HuH-7 (cell line): ENCODE results near the gene EHD1.

Source experiments
- DNase-seq: peaks from one replicate; pipeline ENCODE4 v3.0.0; 2011; ENCODE audit warnings: low spot score

EHD1 gene

GRCh38 chr11:64890522-64890939 lies 12.1 kb upstream of the EHD1 start:
- DNase-seq = no peak

- no peak for DNase-seq
Observed at GRCh38 chr11:64888729-64889511, 10.5 kb upstream of the EHD1 start.

- DNase-seq = no peak
Observed at GRCh38 chr11:64888406-64888728, 9.9 kb upstream of the EHD1 start.

GRCh38 chr11:64887757-64888405 lies 9.5 kb upstream of the EHD1 start:
- DNase-seq = peak; percentile 59

- DNase-seq = no peak
Observed at GRCh38 chr11:64887234-64887756, 8.9 kb upstream of the EHD1 start.

- no peak for DNase-seq
Observed at GRCh38 chr11:64885367-64886286, 7.2 kb upstream of the EHD1 start.

- no peak for DNase-seq
Observed at GRCh38 chr11:64884019-64884418, 5.6 kb upstream of the EHD1 start.

GRCh38 chr11:64883575-64883974 lies 5.2 kb upstream of the EHD1 start:
- no peak for DNase-seq

- no peak for DNase-seq
Observed at GRCh38 chr11:64882243-64882642, 3.8 kb upstream of the EHD1 start.

- DNase-seq = no peak
Observed at GRCh38 chr11:64881476-64881875, 3.1 kb upstream of the EHD1 start.

GRCh38 chr11:64880240-64881001 lies 2.0 kb upstream of the EHD1 start:
- no peak for DNase-seq

- no peak for DNase-seq
Observed at GRCh38 chr11:64879244-64879900, 951 bp upstream of the EHD1 start.

GRCh38 chr11:64878223-64878493 lies 263 bp downstream of the EHD1 start:
- DNase-seq = no peak

GRCh38 chr11:64877390-64878222 lies 815 bp downstream of the EHD1 start:
- DNase-seq = no peak

GRCh38 chr11:64876835-64877341 lies 1.5 kb downstream of the EHD1 start:
- no peak for DNase-seq

- no peak for DNase-seq
Observed at GRCh38 chr11:64876229-64876750, 2.1 kb downstream of the EHD1 start.

- no peak for DNase-seq
Observed at GRCh38 chr11:64875369-64876228, 2.8 kb downstream of the EHD1 start.

GRCh38 chr11:64874308-64875240 lies 3.8 kb downstream of the EHD1 start:
- DNase-seq = no peak
